GM19035 (cell line): ENCODE results near the gene SCG2.

Source experiments
- ATAC-seq: cut with Tn5 transposase; IDR thresholded peaks from one replicate; pipeline ENCODE4 v1.9.1; 2021; ENCODE audit not compliant: unreplicated experiment

The SCG2 gene

DNA sequence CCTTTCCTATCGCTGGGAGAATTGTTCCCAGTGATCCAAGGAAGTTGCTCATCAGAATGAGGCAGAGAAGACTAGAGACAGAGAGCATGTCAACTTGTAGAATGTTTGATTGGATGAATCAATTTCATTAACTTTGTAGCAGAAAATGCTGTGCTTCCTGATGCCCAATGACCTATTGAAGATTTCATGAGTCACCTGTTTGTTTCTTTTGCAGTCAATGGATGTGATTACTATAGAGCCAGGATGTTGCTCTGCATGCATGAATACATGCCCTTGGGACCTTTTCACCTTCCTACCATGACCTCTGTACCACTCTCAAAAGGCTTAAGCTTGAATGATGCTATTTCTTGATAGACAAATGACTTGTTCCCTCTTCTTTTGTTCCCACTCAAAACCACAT, 23.3 kb downstream of the SCG2 start:
- ATAC-seq = no peak

DNA sequence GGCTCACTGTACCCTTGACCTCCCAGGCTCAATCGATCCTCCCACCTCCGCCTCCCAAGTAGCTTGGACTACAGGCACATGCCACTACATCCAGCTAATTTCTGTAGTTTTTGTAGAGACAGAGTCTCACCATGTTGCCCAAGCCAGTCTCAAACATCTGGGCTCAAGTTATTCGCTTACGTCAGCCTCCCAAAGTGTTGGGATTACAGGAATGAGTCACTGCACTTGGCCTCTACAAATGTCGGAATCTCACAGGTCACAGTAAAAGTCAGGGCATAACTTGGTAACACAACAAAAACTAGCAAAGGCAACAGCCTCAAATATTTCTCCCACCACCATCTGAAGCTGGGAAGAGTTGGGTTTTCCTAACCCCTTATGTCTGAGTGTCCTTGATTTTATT, 25.3 kb downstream of the SCG2 start:
- no peak for ATAC-seq

DNA sequence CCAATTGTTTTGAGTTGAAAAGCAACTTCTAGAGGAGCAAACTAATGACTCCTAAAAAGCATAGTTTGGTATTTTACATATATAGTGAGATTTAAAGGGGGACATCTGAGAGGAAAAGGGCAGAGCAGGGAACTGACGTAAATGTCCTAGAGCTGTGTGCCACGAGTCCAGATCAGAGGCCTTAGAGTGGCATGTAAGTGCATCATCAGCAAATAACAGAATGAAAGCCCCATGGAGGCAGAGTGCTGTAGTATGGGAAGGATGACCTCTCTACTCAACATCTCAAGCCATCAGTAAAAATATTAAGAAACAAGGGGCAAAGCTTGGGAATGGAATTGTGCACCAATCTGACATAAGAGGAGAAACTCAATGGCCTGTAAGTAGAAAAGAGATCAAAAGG, 31.4 kb downstream of the SCG2 start:
- ATAC-seq = no peak

DNA sequence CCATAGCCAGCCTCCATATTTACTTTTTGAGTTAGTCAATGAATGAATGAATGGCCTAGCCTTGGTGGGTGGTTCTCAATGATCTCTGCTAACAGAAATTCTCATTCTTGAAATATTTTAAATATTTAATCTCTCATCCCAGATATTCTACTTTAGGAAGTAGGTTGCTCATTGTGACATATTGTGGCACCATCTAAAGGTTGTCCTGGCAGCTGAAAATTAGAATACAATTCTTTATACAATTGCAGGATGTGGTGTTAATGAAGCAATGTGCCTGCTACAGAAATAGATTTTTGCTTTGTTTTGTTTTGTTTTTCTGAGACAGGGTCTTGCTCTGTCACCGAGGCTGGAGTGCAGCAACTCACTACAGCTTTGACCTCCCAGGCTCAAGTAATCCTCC, 35.8 kb downstream of the SCG2 start:
- no peak for ATAC-seq

DNA sequence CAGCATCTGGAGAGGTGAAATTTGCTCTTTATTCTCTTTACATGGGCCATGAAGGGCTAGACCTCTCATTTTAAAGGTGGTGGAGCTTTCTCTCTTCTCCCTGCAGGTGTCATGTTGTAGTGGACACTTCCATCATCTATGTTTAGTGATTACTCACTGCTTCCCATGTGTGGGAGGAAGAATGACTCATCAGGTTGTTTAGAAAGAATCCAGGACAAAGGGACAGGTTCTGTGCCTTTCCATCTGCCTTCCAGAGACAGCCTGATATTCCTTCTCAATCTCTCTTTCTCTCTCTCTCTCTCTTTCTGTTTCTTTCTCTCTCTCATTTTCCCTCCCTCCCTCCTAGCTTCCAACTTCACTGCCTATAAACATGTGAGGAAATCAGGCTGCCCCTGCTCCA, 38.7 kb downstream of the SCG2 start:
- ATAC-seq = no peak

DNA sequence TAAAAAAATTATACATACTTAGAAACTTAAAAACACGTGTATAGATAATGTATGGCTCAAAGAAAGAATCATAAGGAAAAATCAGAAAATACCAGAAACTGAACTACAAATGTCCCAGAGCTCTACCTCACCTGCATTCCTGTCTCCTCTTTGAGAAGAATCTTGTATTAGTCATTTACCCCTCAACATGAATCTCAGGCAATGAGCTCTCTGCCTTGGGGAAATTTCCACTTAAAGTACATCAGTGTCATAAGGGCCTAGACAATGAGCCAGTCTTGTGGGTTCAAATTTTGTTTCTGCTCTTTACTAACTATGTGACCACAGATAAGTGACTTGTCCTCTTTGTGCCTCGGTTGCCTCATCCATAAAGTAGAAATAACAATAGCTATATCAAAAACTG, 40.1 kb downstream of the SCG2 start:
- no peak for ATAC-seq

GRCh38 chr2:223560749-223561435, 41.3 kb downstream of the SCG2 start:
- no peak for ATAC-seq

GRCh38 chr2:223558970-223559369, 43.2 kb downstream of the SCG2 start:
- no peak for ATAC-seq

DNA sequence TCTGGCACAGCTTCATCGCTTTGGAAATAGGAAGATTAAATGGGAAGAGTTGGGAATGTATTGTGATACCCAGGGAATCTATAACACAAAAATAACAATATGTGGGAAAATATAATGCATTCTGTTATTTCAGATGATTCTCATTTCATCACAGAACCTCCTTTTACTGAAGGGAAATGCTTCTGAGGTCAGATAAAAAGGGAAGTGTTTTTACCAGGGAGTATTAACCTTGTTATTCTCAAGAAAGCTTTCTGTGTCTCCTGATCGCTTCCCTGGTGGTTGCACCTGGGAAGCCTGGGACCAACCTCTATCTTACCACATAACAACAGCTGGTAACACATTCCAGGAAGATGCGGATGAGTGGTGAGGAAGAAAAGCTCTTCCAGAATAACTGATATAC, 47.2 kb downstream of the SCG2 start:
- ATAC-seq = no peak

DNA sequence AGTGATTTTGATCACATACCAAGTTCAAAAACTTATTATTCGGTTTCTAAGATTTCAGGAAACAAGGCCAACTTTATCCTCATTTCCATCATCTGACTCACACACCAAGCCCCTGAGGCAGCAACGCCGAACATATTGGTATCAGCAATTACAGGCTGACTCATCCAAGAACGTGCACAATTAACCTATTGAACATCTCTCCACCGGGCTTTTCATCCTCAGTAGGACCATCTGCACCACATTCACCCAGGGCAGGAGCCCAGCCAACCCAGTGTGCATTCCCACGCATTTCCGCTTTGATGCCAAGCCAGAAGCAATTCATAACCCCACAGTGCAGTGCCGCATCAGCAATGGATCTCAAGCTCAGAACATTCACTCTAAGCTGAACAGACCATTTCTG, 52.9 kb downstream of the SCG2 start:
- no peak for ATAC-seq

- no peak for ATAC-seq
Observed at GRCh38 chr2:223548194-223548593, 54.0 kb downstream of the SCG2 start.
